Esophagus squamous epithelium (tissue), 4 donors: ENCODE measurements around the gene P2RY6.

Experiments used
- CTCF ChIP-seq, 6 experiments: fragments of 450-650 bp in 4 of 6; fragments of 200-600 bp in 2 of 6; sonication (generic) in 2 of 6; IDR thresholded peaks; one replicate each; pipeline ENCODE4 v1.5.1; 2016 to 2019; ENCODE audit warnings: antibody characterized with exemption in 6 of 6, mild to moderate bottlenecking in 4 of 6, moderate library complexity in 4 of 6
- POLR2A ChIP-seq, 4 donors: fragments of 450-650 bp; IDR thresholded peaks; one replicate each; pipeline ENCODE4 v1.6.1; 2017; ENCODE audit warnings: antibody characterized with exemption in 4 of 4, mild to moderate bottlenecking in 4 of 4, moderate library complexity in 3 of 4

DNA sequence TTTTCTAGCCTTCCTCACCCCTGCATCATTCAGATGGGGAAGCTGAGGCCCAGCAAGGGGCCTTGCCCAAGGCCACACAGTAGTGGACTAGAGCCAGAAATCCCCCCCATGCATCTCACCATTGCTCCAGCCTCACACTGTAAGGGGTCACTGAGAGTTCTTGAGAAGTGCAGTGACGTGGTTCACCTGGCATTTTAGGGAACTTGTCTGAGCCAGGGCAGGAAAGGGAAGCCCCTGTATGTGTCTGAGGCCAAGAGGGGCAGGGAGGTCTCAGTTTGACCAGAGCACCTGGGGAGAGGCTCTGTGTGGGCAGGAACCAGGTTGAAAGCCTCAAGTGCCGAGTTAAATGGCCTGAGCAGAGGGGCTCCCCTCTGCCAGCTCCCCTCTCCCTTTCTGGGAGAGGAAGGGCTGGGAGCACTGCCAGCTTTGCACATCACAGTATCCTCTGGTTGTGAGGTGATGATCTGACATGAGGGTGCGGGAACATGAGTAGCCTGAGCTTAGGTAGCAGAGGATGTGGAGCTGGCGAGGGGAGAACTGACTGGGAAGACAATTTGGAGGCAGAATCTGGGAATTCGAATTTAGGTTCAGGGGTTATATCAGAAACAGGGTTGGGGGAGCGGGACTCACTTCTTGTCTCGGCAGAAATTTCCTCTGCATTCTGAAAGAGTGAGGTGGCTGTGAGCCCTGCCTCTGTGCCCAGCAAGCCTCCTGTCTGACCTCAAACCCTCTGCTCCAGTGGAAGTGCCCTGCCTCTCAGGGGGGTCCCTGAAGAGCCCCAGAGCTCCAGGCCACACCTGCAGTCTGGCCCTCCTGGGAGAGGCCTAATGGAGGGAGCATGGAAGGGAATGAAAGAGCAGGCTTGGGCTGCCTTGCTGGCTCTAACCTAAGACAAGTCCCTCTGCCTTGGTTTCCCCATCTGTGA, 50.5 kb downstream of the P2RY6 start:
- TF ChIP-seq CTCF (IDR thresholded peaks at IDR 0.05): no peak
- no peak for TF ChIP-seq POLR2A (IDR thresholded peaks at IDR 0.05)
